ENCODE data around the gene EAF1.
"Not testable (repeated sequence)": the region's sequence is repeated elsewhere in the genome, so short reads cannot be mapped to it uniquely, and the experiment has no call there.

Gene EAF1

DNA sequence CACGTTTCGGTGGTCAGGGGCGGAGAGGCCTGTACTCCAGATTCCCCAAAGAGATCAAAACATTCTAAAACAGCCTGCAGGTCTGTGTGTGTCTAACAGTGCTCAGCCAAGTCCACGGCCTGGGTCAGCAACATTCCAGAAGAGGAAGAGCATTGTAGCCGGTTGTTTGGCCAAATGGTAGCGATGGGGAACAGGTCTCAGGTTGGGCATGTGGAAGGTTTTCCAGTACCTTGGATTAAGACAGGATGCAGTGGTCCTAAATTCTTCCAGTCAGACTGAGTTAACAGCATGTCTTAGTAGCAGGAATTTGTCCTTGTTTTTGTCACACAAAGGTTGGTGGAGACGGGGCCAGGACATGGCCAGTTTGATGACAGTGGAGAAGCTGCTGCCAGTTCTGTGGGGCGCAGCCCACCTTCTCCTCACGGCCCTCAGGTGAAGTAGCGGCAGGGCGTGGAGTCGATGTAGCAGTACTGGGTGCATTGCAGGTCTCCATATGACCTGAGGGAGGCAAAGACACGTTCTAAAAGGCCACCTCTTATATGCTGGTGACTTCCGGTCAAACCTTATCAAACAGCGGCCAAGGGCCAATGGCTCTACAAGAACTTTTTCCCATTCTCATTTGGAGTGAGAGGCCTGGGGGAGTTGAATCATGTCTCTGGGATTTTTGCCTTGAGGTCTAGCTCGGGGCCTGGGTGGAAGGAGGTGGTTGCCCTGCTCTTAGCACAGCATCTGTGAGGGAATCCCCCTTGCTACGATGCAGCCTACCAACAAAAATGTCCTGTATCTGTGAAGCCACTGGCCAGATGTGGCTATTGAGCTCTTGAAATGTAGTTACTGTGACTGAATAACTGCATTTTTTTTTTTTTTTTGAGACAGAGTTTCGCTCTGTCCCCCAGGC, 24.1 kb downstream of the EAF1 start:
- DNase-seq, result no peak

DNA sequence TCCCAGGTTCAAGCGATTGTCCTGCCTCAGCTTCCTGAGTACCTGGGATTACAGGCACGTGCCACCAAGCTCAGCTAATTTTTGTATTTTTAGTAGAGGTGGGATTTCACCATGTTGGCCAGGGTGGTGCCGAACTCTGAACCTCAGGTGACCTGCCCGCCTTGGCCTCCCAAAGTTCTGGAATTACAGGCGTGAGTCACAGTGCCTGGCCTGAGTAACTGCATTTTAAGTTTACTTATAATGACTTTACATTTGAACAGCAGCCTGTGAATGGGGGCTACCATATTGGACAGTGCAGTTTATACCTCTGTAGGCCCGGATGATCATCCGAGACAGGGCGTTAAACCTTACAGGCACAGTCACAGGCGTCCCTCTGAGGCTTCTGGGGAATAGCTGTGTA, 24.8 kb downstream of the EAF1 start:
- DNase-seq, result no peak

DNA sequence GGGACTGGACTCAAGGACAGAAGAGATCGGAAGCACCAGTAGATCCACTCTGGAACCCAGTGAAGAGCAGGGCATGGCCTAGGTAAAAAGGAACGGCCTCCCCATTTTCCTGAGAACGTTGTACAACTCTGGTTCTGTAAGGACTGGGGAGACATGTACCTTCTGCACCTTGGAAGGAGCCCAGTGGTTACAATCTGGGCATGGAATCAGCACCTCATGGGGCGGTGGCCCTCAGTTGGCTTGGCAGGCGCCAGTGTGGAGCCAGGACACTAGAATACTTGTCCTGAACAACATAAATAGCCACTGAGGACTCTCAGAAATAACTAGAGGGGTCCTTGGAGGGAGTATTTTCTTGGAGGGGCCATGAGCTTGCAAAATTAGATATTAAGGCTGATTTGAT, 25.6 kb downstream of the EAF1 start:
- no peak for DNase-seq

DNA sequence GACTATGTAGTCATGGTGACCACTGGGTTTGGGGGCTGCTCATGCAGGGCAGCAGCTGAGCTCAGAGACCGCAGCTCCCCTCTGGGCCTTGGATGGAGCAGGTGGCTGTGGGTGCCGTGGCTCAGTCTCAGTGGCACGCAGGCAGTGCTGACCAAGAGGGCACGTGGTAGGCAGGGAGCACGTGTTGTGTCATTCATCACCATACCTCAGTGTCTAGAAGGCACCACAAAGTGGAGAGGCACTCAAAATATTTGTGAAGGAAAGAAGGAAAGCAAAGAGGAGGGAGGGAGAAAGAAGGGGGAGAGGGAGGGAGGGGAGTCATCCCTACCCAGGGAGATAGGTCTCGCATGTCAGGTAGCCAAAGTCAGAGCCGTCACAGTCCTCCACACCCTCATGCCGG, 26.1 kb downstream of the EAF1 start:
- no peak for DNase-seq

DNA sequence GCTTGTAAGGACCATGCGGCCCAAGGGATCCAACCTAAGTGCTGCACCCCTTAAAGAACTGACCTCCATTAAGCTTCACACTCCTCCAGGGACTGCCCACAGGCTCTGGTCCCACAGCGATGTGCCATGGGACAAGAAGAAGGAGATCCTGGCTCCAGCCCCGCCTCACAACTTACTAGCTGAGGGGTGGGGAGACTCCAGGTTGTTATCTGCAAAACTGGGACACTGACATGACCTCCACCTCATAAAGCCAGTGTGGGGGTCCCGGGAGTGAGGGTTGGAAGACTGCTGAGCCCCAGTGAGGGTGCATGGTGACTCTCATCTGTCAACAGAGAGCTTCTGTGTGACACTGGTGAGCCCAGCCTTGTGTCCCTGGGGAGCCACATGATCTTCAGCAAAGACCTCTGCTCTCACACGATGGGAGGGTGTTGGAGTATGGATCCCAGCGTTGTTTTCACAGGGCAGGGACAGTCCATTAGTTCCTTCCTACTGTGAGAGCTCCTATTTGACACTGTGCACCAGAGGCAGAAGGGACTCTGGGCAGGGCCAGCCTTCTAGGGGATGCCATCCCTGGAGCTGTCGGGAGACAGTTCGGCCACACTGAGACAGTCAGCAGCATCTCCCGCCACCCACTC, 26.7 kb downstream of the EAF1 start:
- DNase-seq, result no peak

DNA sequence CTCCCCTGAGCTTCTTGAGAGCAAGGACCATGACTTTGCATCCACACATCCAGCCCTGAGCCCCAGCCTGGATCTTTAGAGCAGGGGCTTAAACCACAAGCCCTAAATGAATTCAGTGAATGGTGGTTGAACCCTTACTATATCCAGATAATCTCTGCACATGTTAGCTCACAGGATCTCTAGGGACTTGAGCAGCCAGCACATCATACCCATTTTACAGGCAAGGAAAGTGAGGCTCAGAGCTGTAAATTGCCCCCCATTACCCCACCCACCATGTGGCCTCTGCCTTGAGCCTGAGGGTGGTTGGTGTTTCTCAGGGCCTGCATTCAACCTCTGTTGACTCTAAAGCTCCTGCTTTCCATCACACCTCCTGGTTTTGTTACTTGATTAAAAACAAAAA, 27.6 kb downstream of the EAF1 start:
- no peak for DNase-seq

DNA sequence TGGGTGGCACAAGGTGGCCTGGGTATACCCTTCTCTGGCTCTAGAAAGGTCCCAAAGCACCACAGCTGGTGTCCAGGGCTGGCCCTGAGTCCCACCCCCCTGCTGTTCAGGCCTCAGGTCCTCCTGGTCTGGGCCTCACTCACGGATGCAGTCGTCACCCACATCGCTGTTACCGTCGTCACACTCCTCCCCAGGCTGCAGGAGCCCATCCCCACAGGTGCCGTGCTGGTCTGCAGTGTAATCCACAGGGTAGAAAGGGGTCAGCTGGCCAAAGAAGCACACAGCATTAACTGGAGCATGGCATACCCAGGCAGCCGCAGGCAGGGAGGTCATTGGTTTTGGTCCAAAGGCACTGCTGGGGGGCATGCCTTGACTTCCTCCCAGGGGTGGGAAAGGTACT, 28.4 kb downstream of the EAF1 start:
- DNase-seq, result no peak

DNA sequence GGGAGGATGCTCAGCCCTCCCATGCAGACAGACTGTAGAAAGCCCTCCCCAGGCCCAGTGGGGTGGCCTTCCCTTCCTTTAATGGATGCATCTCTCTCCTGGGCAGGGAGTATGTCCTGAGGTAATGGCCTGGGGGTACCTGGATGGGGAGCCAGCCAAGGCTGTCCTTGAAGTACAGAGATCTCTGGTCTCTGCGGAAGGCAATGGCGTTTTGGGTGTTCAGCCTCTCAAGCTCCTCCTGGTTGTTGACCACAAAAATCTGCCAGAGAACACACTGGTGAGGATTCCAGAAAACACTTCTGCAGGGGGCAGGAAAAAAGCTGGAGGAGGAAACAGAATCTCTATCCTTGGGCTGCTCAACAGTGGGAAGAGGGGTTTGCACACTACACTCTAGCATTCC, 28.9 kb downstream of the EAF1 start:
- no peak for DNase-seq

DNA sequence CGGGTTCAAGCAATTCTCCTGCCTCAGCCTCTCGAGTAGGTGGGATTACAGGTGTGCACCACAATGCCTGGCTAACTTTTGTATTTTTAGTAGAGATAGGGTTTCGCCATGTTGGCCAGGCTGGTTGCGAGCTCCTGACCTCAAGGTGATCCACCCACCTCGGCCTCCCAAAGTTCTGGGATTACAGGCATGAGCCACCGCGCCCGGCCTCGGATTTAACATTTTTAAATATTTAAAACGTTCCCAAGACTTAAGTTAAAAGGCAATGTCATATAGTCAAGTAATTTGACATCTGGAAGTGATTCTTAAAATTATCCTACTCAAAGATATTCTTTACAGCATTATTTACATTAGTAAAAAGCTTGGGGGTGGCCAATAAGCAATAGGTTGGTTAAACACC, 29.5 kb downstream of the EAF1 start:
- not testable (repeated sequence) for DNase-seq

DNA sequence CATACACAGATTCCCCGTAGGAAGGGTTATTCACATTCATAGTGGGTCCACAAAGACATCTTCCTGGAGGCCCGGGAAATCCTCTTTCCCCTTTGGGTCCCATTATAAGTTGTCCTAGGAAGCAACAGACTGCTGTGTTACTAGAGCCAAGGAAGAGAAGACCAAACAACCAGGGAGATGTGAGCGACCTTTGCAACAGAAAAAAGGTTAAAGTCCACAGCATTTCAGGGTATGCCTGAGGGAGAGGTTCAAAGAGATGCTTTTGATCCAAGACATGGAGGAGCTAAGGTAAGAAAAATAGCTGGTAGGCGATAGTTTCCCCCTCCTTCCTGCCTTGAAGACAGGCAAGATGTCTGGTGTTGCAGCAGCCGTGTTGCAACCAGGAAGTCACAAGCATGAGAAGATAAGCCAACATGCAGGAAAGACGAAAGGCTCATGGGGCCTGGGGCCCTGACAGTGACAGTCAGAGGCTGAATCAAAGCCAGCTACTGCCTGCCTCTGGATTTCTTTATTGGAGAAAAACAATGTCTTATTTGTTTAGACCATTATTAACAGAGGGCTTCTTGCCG, 30.9 kb downstream of the EAF1 start:
- no peak for DNase-seq

DNA sequence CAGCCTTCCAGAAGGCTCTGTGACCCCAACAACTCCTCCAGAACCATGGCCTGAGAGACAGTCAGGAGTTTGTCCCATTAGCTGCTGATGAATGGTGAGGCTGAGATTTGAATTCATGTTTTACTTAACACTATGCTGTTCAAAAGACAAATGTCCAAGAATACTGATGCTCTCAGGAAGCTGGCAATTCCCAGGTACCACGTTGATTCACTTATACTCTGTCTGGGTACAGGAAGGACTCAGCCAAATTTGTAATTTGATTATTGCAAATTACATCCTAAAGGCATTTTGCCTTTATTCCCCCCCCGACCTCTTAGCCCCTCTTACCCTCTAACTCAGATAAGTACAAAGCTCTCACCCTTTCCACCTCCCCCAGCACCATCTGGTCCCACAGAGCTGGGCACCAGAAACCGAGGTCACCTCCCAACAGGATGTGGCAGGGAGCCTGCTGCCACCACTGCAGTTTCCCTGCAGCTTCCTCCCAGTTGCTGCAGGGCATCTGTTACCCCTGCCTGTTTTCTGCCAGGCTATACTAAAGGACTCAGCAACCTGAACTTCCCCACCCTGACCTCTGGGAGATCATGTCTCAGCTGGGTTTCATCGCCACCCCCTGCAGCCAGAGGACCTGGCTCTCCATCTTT, 33.6 kb downstream of the EAF1 start:
- no peak for DNase-seq

DNA sequence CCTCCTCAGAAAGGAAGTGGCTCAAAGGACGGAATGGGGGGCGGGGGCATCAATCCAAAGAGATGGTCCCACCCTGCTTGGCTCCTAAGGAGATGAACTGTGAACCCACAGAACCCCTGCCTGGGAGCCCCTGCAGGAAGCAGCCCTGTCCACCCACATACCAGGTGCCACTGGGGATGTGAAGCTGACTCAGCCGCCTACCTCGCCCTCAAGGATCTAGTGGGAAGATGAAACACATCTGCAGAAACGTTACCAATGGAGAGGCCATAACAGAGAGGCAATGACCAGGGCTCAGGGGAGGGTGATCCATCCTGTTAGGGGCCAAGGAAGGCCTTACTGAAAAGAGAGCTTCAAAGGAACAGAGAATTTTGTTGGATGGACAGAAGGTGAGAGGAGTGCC, 35.1 kb downstream of the EAF1 start:
- DNase-seq, result no peak

DNA sequence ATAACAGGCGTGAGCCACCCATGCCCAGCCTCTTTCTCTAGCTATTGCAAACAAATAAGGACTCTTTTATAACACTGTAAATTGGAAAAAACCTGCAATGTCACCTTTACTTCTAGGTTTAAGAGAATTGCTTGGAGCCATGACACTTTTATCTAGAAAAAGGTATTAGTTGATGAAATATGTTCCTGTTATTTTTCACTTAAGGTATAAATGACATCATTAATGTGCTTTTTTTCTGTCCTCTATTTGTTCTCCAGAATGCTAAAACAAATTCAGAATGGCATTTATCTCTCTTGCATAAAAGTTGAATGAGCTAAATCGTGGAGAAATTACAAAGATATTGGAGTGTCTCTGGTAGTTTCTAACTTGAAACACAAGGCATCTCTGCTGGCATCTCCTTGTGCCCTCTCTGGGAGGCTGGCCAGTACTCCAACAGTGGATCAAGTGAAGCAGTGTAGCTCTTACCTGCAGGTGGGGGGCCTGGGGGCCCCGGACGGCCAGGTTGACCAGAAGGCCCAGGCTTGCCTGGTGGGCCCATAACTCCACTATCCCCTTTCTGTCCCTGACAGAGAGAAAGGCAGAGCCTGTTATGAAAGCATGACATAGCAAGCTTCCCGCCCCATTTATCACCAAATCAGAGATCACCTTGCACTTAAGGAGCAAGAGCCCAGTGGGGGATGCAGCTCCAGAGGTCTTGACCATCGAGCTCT, 38.6 kb downstream of the EAF1 start:
- no peak for DNase-seq

DNA sequence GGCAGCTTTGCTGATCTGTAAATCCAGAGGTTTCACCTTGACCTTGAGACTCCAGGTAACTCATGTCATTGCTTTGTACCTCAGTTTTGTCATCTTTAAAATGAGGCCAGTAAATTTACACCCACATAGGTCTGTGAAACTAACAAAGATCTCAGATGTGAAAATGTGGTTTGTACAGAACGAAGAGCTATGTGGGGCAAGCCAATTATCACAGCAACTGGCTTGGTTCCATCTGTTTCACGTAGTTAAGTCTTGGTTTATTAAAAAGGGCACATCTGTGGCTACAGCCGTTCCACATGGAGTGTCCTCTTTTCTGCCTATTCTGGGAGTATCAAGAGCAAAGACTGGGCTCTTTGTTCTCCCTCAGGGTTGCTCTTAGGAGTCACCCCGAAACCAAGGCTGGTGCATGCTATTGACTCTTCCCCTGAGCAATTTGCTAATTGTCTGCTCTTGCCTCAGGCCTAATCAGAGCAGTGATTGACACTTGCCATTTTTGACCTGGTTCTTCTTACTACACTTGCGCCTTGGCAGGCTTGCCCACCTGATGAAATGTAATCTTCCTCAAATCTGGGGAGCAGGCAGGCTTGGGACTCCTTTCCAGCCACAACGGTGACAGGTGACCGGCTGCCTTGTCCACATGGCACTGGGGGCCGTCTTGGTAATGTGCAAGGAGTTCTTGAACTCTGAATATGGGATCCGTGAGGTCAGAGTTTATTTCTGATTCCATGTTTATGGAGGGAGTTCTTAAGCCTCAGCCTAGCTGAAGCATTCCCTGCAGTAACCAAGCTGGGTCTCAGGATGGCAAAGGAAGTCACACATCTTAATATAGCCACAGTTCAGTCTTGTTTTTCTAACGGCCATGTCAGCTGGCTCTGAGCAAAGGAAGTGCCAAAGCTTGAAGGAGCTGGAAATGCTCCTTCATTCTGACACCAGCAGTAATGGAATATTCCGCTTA, 40.1 kb downstream of the EAF1 start:
- no peak for DNase-seq

DNA sequence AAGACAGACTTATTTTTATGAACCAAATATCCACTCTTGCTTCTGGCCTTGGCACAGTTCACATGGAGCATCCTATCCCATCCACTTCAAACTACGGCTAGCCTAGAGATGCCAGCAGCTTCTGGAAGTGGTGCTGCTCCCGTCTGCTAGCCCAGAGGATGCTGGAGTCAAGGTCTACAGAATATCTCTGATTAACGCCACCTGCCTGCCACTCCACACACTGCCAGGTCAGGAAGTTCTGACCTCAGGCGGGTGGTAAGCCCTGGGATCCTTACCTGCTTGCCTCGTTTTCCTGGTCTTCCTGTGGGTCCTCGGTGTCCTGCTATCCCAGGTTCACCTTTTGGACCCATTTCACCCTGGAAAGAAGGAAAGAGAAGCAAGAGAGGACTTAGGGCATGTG, 42.9 kb downstream of the EAF1 start:
- DNase-seq, result no peak

DNA sequence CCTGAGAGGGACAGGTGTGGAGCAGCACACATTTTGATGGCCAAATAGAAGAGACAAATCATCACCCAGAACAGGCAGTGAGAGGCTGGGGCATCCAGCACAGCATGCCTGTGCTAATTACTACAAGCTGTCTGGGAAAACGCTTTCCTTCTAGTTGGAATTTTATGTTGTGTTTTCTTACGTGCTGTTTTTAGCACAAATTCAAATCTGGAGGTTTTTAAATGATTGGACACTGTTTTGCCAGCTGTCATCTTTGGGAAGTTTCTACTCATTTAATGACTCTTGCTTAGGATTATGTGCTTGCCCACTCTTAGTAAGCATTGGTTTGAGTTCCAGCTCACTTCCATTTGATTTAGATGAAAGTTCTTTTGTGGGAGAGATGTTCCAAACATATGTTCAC, 43.5 kb downstream of the EAF1 start:
- no peak for DNase-seq

DNA sequence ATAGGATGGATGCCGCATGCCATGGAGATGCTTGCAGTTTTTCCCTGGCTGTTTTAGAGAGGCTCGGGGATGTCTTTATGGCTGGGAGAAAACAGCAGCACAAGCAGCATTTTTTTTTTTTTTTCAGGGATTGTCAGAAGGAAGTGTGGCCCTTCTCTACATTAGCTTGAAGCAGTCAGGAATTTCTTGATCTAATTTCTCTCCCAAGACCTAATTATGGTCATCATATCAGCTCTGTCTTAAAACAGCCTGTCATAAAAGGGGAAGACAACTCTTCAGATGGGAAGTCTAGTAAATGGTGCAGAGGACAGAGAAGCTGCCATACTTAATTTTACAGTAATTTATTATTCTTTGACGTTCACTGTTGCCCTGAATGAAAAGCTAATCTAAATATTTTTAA, 44.5 kb downstream of the EAF1 start:
- DNase-seq, result no peak

DNA sequence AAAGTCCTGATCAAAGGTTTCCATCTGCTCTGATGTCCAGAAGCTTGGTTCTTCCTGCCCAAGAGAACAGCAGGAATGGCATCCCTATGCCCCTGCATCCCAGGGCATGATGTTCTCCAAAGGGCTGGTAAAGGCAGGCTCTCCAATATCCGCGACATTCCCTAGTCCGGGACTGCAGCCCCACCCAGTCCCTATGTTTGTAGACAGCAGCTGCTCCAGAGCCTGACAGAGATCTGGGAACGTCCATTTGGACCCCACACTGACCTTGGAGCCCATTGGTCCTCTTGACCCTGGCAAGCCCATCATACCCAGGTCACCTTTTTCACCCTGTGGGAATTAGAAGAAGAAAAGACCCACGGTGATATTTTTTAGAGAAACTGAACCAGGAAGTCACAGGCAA, 47.8 kb downstream of the EAF1 start:
- no peak for DNase-seq

DNA sequence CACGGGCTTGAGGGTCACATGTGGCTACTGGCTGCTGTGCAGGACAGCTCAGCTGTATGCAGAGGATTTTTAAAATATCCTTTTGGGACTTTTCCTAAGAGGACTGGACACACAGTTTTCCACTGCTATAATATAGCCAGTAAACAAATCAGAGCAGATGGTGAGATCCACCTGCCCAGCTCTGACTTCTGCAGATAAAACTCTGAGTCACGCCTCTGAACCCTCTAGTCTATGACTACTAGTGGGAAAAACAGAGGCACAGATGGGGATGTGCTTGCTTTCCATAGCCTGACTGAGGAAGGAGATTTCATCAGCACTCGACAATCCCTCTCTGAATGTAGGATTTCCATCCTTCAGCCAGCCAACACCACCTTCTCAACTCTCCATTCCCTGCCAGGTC, 49.0 kb downstream of the EAF1 start:
- peak in 1 of 51 donors; percentile 12 for DNase-seq

DNA sequence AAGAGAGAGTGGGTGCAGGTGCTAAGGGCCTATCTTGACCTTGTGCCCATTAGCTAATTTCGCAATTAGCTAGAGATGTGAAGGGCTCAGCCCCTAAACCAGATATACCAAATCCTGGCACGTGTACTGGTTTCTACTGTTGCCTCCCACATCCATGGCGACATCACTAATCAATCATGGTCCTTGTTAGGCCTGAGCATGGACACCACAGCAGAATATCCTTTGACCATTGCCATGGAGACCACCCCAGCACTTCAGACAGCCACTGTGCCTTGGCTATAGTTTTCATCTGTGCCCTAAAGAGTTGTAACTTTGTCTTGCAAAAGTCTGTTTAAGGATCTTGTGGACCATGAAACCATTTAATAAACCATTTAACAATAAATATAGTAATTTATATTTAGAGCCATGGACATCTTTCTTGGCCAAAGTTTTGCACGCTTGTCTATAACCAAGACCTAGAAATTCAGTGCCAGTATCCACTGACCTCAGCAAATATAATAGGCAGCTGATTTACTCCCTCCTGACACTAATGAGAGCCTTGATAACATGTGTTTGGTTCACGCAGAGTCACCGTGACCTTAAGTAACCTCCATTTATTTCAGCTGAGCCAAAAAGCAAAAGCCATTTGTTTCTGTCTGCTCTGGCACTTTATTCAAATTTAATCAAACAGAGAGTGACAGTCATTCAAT, 50.7 kb downstream of the EAF1 start:
- no peak for DNase-seq

Data from hypothalamus (tissue), 51 donors.